IMR-90 (cell line): ENCODE results near the gene ADCY5. TPM values are rescaled to one million over a fixed set of nuclear protein-coding genes. Genes with fewer than 3 reads are reported as not detected.

Experiments
- ATAC-seq: fragments of 200-7000 bp; cut with Tn5 transposase; 2 replicates; pipeline ENCODE4 v1.9.1; 2020; ENCODE audit warnings: low read depth, mild to moderate bottlenecking, moderate library complexity
- BruUV-seq: library from RNA; stranded (reverse); fragments of 400-500 nt; replicated peaks from 2 replicates; lab custom pipeline; 2021; lab: Mats Ljungman, UMichigan
- CTCF ChIA-PET: fragments of 300-600 bp; formaldehyde crosslinking; extraction: SDS; loops from one replicate; lab custom pipeline; 2021; ENCODE audit warnings: antibody characterized with exemption; lab: Yijun Ruan, JAX
- POLR2A ChIA-PET: fragments of 300-600 bp; sonication (Branson Sonifier 250); formaldehyde crosslinking; loops from one replicate; lab custom pipeline; 2022; ENCODE audit warnings: antibody characterized with exemption; ENCODE audit not compliant: unreplicated experiment; lab: Charles Lee
- DNase-seq: peaks from one replicate; pipeline ENCODE4 v3.0.0; 2013
- H2AFZ ChIP-seq: replicated peaks from 2 replicates; pipeline ENCODE3; 2013; ENCODE audit warnings: low read length, mild to moderate bottlenecking; ENCODE audit not compliant: poor library complexity
- H2AK5ac ChIP-seq: 2 replicates; pipeline ENCODE4 v1.6.1; 2013; ENCODE audit warnings: low read depth, low read length, inconsistent platforms
- H2AK9ac ChIP-seq: replicated peaks from 2 replicates; pipeline ENCODE3; 2013; ENCODE audit warnings: mild to moderate bottlenecking, low read depth, low read length, moderate library complexity; ENCODE audit not compliant: poor library complexity
- H2BK120ac ChIP-seq: 2 replicates; pipeline ENCODE4 v1.6.1; 2013; ENCODE audit warnings: low read depth, low read length, inconsistent platforms
- H2BK15ac ChIP-seq: 3 replicates; pipeline ENCODE4 v1.6.1; 2013; ENCODE audit warnings: low read depth, low read length, inconsistent platforms
- H2BK20ac ChIP-seq: 2 replicates; pipeline ENCODE4 v1.6.1; 2013; ENCODE audit warnings: low read depth, mild to moderate bottlenecking, inconsistent platforms, low read length, moderate library complexity
- H2BK5ac ChIP-seq: 2 replicates; pipeline ENCODE4 v1.6.1; 2013; ENCODE audit warnings: mild to moderate bottlenecking, low read depth, low read length, inconsistent platforms; ENCODE audit not compliant: poor library complexity, severe bottlenecking
- H3K14ac ChIP-seq: replicated peaks from 2 replicates; pipeline ENCODE4 v1.6.1; 2013; ENCODE audit warnings: low read depth, low read length, inconsistent platforms
- H3K18ac ChIP-seq: 2 replicates; pipeline ENCODE4 v1.6.1; 2013; ENCODE audit warnings: low read depth, low read length, control low read depth
- H3K23ac ChIP-seq: 2 replicates; pipeline ENCODE4 v1.6.1; 2013; ENCODE audit warnings: low read depth, low read length, inconsistent platforms
- H3K27ac ChIP-seq: 2 replicates; pipeline ENCODE4 v1.5.1; 2013; ENCODE audit warnings: mild to moderate bottlenecking, control low read depth, low read length; ENCODE audit not compliant: insufficient read depth
- H3K27me3 ChIP-seq: 2 replicates; pipeline ENCODE4 v1.6.1; 2013; ENCODE audit warnings: low read length; ENCODE audit not compliant: control insufficient read depth, insufficient read depth
- H3K36me3 ChIP-seq: 2 replicates; pipeline ENCODE4 v1.6.1; 2013; ENCODE audit warnings: low read length, mixed read lengths; ENCODE audit not compliant: control insufficient read depth, insufficient read depth
- H3K4ac ChIP-seq: 2 replicates; pipeline ENCODE4 v1.6.1; 2013; ENCODE audit warnings: low read depth, low read length, inconsistent platforms
- H3K4me1 ChIP-seq: 2 replicates; pipeline ENCODE4 v1.6.1; 2013; ENCODE audit warnings: low read length, mixed read lengths; ENCODE audit not compliant: control insufficient read depth, insufficient read depth
- H3K4me2 ChIP-seq: 2 replicates; pipeline ENCODE4 v1.6.1; 2013; ENCODE audit warnings: low read depth, mild to moderate bottlenecking, control low read depth, low read length, moderate library complexity
- H3K4me3 ChIP-seq: 2 replicates; pipeline ENCODE4 v1.5.1; 2013; ENCODE audit warnings: low read depth, mild to moderate bottlenecking, control low read depth, low read length, moderate library complexity; ENCODE audit not compliant: insufficient read depth
- H3K56ac ChIP-seq: 2 replicates; pipeline ENCODE4 v1.6.1; 2013; ENCODE audit warnings: low read length, inconsistent platforms; ENCODE audit not compliant: insufficient read depth; ENCODE audit errors: extremely low read depth
- H3K79me1 ChIP-seq, 2 experiments: 2 replicates each; pipeline ENCODE4 v1.6.1; 2013; ENCODE audit warnings: low read length in 2 of 2, inconsistent platforms in 1 of 2, low read depth in 1 of 2
- H3K9ac ChIP-seq: 2 replicates; pipeline ENCODE4 v1.6.1; 2013; ENCODE audit warnings: low read depth, low read length, control low read depth
- H3K9me1 ChIP-seq: 2 replicates; pipeline ENCODE4 v1.6.1; 2013; ENCODE audit warnings: low read length, inconsistent platforms; ENCODE audit not compliant: insufficient read depth
- H3K9me3 ChIP-seq: 2 replicates; pipeline ENCODE4 v1.6.1; 2013; ENCODE audit warnings: low read length; ENCODE audit not compliant: control insufficient read depth, insufficient read depth
- H4K20me1 ChIP-seq: 2 replicates; pipeline ENCODE4 v1.6.1; 2013; ENCODE audit warnings: low read length, inconsistent platforms; ENCODE audit not compliant: insufficient read depth
- H4K5ac ChIP-seq: 2 replicates; pipeline ENCODE4 v1.6.1; 2013; ENCODE audit warnings: mild to moderate bottlenecking, low read depth, low read length, control low read depth
- H4K8ac ChIP-seq, 2 experiments: 2 replicates each; pipeline ENCODE4 v1.6.1; 2013; ENCODE audit warnings: low read depth in 2 of 2, low read length in 2 of 2, control low read depth in 1 of 2, inconsistent platforms in 1 of 2
- H4K91ac ChIP-seq: 2 replicates; pipeline ENCODE4 v1.6.1; 2013; ENCODE audit warnings: low read depth, low read length, inconsistent platforms; ENCODE audit not compliant: insufficient read depth
- BHLHE40 ChIP-seq: fragments of 150-350 bp; IDR thresholded peaks from 2 replicates; pipeline ENCODE4 v1.6.1; 2016; ENCODE audit warnings: mild to moderate bottlenecking, low read depth, low read length
- CEBPB ChIP-seq: IDR thresholded peaks from 2 replicates; pipeline ENCODE4 v1.6.1; 2012; ENCODE audit warnings: low read depth, low read length, improper control_type of control experiment
- CHD1 ChIP-seq: IDR thresholded peaks from 2 replicates; pipeline ENCODE4 v1.6.1; 2012; ENCODE audit warnings: low read depth, low read length, improper control_type of control experiment
- FOS ChIP-seq: fragments of 150-350 bp; IDR thresholded peaks from 2 replicates; pipeline ENCODE4 v1.6.1; 2016; ENCODE audit warnings: low read depth, low read length
- MAFK ChIP-seq: IDR thresholded peaks from 2 replicates; pipeline ENCODE4 v1.6.1; 2012; ENCODE audit warnings: low read depth, low read length, improper control_type of control experiment
- MXI1 ChIP-seq: IDR thresholded peaks from 2 replicates; pipeline ENCODE4 v1.6.1; 2012; ENCODE audit warnings: low read depth, mild to moderate bottlenecking, low read length, moderate library complexity, borderline replicate concordance
- RAD21 ChIP-seq: IDR thresholded peaks from 2 replicates; pipeline ENCODE4 v1.6.1; 2012; ENCODE audit warnings: low read length, improper control_type of control experiment
- RCOR1 ChIP-seq: IDR thresholded peaks from 2 replicates; pipeline ENCODE4 v1.6.1; 2012; ENCODE audit warnings: mild to moderate bottlenecking, low read length, improper control_type of control experiment; ENCODE audit not compliant: insufficient replicate concordance
- RFX5 ChIP-seq: IDR thresholded peaks from 2 replicates; pipeline ENCODE4 v1.8.0; 2012; ENCODE audit warnings: low read depth, mild to moderate bottlenecking, low read length, moderate library complexity
- SMC3 ChIP-seq: fragments of 150-350 bp; IDR thresholded peaks from 2 replicates; pipeline ENCODE4 v1.6.1; 2016; ENCODE audit warnings: low read depth, mild to moderate bottlenecking, antibody characterized with exemption, low read length, moderate library complexity
- WGBS, 2 experiments: methylation state at CpG; one replicate each; pipeline versions ENCODE4 v1.1.5 to v1.1.7; 2013; ENCODE audit warnings: missing lambda C conversion rate in 2 of 2; ENCODE audit not compliant: insufficient read length in 1 of 2; ENCODE audit errors: extremely low coverage in 2 of 2; 5-methylcytosine and 5-hydroxymethylcytosine counted together
- dilution Hi-C: fragments of 300-500 bp; cut with HindIII; formaldehyde crosslinking; loops from one replicate; pipeline ENCODE4 v1.14.3; 2018; ENCODE audit warnings: low sequenced_read_pairs; ENCODE audit not compliant: unreplicated experiment
- in situ Hi-C: fragments of 300-500 bp; cut with MboI; formaldehyde crosslinking; loops from 3 replicates; pipeline ENCODE4 v1.14.3; 2019; ENCODE audit warnings: low sequenced_read_pairs, inconsistent platforms, mixed read lengths
- intact Hi-C: fragments of 100-400 bp; cut with micrococcal nuclease; formaldehyde crosslinking; loops from 2 replicates; pipeline ENCODE4 v1.10.0; 2022
- polyA plus RNA-seq, 3 experiments: library from polyadenylated mRNA; depleted of rRNA; stranded (reverse); fragments of >200 nt; gene quantifications; 2 replicates each; pipeline ENCODE4 v1.2.3, GENCODE V29; 2012; ENCODE audit warnings: low replicate concordance in 1 of 3
- total RNA-seq: library from RNA; depleted of rRNA; stranded (reverse); fragments of >200 nt; gene quantifications from 2 replicates; pipeline ENCODE4 v1.2.3, GENCODE V29; 2012
- TF ChIP-seq, protein P1 (sequence below): conservative IDR thresholded peaks from 2 replicates; pipeline ENCODE4 v1.5.1; 2012; ENCODE audit warnings: mild to moderate bottlenecking, low read depth, low read length, improper control_type of control experiment

ADCY5 gene
- total and polyA plus RNA-seq, 2 of the 4 experiments (the other 2 are of a cell fraction), result 0.14 to 0.18 TPM

DNA sequence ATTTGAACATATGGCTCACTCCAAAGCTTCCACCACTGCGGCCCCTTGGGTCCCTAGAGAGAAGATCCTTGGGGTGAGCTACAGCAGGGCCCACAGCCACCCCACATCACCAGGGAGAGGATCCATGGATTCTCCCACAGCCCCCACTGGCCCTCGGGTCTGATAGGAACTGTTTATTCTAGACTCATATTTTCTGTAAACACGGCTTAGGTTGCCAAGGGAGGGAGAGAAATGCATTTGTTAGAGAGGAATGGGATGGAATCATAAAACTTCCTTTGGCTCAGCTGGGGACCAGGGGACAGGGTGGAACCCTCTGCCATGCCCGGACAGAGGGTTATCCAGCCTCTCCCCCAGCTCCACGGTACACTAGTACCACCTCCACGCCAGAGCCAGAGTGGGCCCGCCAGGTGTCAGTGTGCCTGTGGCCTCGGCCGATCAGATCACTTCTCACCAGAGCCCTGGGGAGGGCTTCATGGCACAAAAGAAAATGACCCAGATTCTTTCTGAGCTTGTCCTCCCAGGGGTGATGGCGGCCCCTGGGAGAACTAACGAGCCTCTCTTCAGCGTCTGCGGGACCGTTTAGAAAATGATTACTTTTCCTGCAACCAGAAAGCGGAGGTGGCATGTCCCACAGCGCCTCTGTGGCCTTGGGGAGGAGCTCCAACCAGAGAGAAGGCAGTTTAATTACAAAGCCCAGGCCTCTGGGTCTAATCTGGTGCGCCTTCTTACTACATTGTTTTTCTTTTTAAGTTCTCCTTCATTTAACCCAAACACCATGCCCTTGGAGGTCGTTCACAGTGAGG lies 33.7 kb downstream of the ADCY5 start:
- intact Hi-C loops, result no loop called here
- Histone ChIP-seq H3K27ac (no peak overlapping the region), H2AK9ac (no peak overlapping the region), H2BK5ac (no peak overlapping the region), H3K9me3 (no peaks in the 10 kb centered on the region), H2BK120ac (no peak overlapping the region), H2BK15ac (no peak overlapping the region), H4K20me1 (no peaks in the 10 kb centered on the region; the same call in 1 of the 2 replicates), H3K4me3 (no peak overlapping the region), H2BK20ac (no peak overlapping the region), H3K14ac (no peak overlapping the region), H3K4ac (no peak overlapping the region), H3K9ac (no peak overlapping the region), H4K5ac (no peak overlapping the region), H3K27me3 (peaks cover 75% of the 10 kb centered on the region), H4K91ac (no peak overlapping the region), H3K23ac (no peak overlapping the region), H3K18ac (no peak overlapping the region), H3K4me2 (no peak overlapping the region; the same call in 1 of the 2 replicates), H2AFZ (no peak overlapping the region), H3K4me1 (no peaks in the 10 kb centered on the region), H3K36me3 (no peaks in the 10 kb centered on the region), H4K8ac (no peak overlapping the region), H3K56ac (no peak overlapping the region), H3K79me1 (no peaks in the 10 kb centered on the region), H3K9me1 (no peaks in the 10 kb centered on the region), H2AK5ac (no peak overlapping the region)
- 46% methylated on average over 7 of the region's 18 CpGs; no CpG with 5 or more reads in 1 of the 2 experiments for WGBS, 2 experiments
- in situ Hi-C loops, result no loop called here
- ATAC-seq (peak; percentile 61), DNase-seq (no peak)
- CTCF ChIA-PET, result interaction anchor here (0.6 kb wide), 1 partner anchor 336 kb away, joined by 15 read pairs; no protein-coding TSS in a partner anchor
- no peak for TF ChIP-seq FOS
- TF ChIP-seq, protein P1, sequence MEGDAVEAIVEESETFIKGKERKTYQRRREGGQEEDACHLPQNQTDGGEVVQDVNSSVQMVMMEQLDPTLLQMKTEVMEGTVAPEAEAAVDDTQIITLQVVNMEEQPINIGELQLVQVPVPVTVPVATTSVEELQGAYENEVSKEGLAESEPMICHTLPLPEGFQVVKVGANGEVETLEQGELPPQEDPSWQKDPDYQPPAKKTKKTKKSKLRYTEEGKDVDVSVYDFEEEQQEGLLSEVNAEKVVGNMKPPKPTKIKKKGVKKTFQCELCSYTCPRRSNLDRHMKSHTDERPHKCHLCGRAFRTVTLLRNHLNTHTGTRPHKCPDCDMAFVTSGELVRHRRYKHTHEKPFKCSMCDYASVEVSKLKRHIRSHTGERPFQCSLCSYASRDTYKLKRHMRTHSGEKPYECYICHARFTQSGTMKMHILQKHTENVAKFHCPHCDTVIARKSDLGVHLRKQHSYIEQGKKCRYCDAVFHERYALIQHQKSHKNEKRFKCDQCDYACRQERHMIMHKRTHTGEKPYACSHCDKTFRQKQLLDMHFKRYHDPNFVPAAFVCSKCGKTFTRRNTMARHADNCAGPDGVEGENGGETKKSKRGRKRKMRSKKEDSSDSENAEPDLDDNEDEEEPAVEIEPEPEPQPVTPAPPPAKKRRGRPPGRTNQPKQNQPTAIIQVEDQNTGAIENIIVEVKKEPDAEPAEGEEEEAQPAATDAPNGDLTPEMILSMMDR, result no peak
- no peak for TF ChIP-seq RAD21
- TF ChIP-seq BHLHE40, result no peak
- TF ChIP-seq MAFK, result no peak
- TF ChIP-seq RCOR1, result no peak
- no peak for TF ChIP-seq RFX5
- TF ChIP-seq CHD1, result no peak
- TF ChIP-seq CEBPB, result no peak
- TF ChIP-seq MXI1, result no peak
- no peak for TF ChIP-seq SMC3
- BruUV-seq, result no TSS peak
- dilution Hi-C loops, result no loop called here
- POLR2A ChIA-PET, result no interaction called here
